Measurements from ENCODE around the gene DCX. TPM values are rescaled to one million over a fixed set of nuclear protein-coding genes. Genes with fewer than 3 reads are reported as not detected.

DCX gene
- total and polyA plus RNA-seq, 4 donors = 0.42 TPM; not detected in 3

DNA sequence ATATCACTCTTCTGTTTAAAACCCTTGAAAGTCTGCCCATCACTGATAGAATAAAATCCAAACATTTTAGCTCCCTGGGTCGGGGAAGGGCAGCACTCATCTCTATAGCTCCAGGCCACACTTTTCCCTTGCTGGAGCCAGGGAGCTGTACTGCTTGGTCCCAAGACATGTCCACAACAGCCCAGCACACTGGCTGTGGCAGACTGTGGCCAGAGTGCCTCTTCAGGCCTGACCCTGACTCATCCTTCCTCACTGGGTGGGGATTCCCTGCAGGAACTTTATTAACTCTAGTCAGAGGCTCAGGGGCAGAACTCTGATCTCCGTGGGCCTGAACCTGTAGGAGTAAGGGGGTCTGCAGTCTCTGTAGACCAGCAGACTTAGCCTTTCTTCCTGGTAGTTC lies 71.9 kb downstream of the DCX start:
- no peak overlapping the region for H3K27ac ChIP-seq (ENCODE audit: low read depth in 1 of 2, low read length in 2 of 2)
- intact Hi-C loops (cut with DNase I) = no loop called here
- no peaks in the 10 kb centered on the region for H3K36me3 ChIP-seq (ENCODE audit: control insufficient read depth in 1 of 2, insufficient read depth in 2 of 2, low read length in 1 of 2)
- H3K4me3 ChIP-seq (ENCODE audit: low read length in 2 of 2) = no peak overlapping the region
- no peaks in the 10 kb centered on the region for H3K4me1 ChIP-seq (ENCODE audit: control insufficient read depth in 1 of 2, insufficient read depth in 2 of 2, low read length in 2 of 2)
- no peaks in the 10 kb centered on the region for H3K9me3 ChIP-seq (ENCODE audit: control insufficient read depth, low read length)
- H3K27me3 ChIP-seq (ENCODE audit: control insufficient read depth in 1 of 2, insufficient read depth in 2 of 2, low read length in 1 of 2) = peaks cover 1 to 4% of the 10 kb centered on the region in 2 donors
- no peak for ATAC-seq (ENCODE audit: low FRiP score)
- WGBS, 2 donors = 71 to 95% methylated on average over 2 of the region's 2 CpGs
- no peak for DNase-seq

DNA sequence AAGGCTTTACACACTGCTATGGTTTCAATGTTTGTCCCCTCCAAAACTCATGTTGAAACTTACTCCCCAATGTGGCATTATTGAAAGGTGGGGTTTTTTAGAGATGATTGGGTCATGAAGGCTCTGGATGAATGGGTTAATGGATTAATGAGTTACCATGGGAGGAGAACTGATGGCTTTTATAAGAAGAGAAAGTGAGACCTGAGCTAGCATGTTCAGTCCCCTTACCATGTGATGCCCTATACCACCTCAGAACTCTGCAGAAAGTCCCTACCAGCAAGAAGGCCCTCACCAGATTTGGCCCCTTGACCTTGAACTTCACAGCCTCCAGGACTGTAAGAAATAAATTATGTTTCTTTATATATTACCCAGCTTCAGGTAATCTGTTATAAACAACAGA lies 72.8 kb downstream of the DCX start:
- H3K9me3 ChIP-seq (ENCODE audit: control insufficient read depth, low read length) = no peaks in the 10 kb centered on the region
- intact Hi-C loops (cut with DNase I) = no loop called here
- H3K4me3 ChIP-seq (ENCODE audit: low read length in 2 of 2) = no peak overlapping the region
- ATAC-seq (ENCODE audit: low FRiP score) (no peak), DNase-seq (no peak)
- peaks cover 1 to 4% of the 10 kb centered on the region in 2 donors for H3K27me3 ChIP-seq (ENCODE audit: control insufficient read depth in 1 of 2, insufficient read depth in 2 of 2, low read length in 1 of 2)
- no peaks in the 10 kb centered on the region for H3K36me3 ChIP-seq (ENCODE audit: control insufficient read depth in 1 of 2, insufficient read depth in 2 of 2, low read length in 1 of 2)
- H3K4me1 ChIP-seq (ENCODE audit: control insufficient read depth in 1 of 2, insufficient read depth in 2 of 2, low read length in 2 of 2) = no peaks in the 10 kb centered on the region
- no peak overlapping the region for H3K27ac ChIP-seq (ENCODE audit: low read depth in 1 of 2, low read length in 2 of 2)

DNA sequence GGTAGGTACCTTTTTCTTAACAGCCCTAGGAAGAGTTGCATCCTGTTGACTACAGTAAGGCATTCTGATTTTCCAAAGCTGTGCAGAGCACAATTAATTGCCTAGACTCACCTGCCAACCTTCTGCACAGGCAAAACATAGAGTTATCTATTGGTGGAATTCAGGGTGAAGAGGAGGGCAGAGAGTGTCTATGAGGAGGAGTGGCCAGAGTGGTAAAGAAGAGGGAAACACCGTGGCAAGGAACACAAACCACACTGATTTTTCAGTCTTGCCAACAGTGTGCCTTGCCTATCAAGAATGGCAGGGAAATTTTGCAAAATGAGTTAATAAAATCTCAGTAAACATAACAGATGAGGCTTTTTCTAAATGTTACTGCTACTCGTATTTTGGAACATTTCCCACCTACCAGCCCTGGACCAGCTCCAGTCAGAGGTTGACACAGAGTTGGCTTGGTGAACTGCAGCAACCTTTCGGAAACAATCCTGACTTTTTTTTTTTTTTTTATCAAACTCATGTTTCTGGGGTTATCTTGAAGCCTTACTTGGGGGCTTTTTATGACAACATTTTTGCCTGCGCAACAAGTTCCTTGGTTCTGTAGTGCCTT lies 73.8 kb downstream of the DCX start:
- H3K27me3 ChIP-seq (ENCODE audit: control insufficient read depth in 1 of 2, insufficient read depth in 2 of 2, low read length in 1 of 2) = peaks cover 1 to 4% of the 10 kb centered on the region in 2 donors
- H3K9me3 ChIP-seq (ENCODE audit: control insufficient read depth, low read length) = no peaks in the 10 kb centered on the region
- no peak for ATAC-seq (ENCODE audit: low FRiP score)
- no peaks in the 10 kb centered on the region for H3K4me1 ChIP-seq (ENCODE audit: control insufficient read depth in 1 of 2, insufficient read depth in 2 of 2, low read length in 2 of 2)
- H3K36me3 ChIP-seq (ENCODE audit: control insufficient read depth in 1 of 2, insufficient read depth in 2 of 2, low read length in 1 of 2) = no peaks in the 10 kb centered on the region
- H3K4me3 ChIP-seq (ENCODE audit: low read length in 2 of 2) = no peak overlapping the region
- intact Hi-C loops (cut with DNase I) = no loop called here
- WGBS, 2 donors = 11 to 38% methylated on average over 4 of the region's 4 CpGs
- no peak overlapping the region for H3K27ac ChIP-seq (ENCODE audit: low read depth in 1 of 2, low read length in 2 of 2)
- DNase-seq = no peak

DNA sequence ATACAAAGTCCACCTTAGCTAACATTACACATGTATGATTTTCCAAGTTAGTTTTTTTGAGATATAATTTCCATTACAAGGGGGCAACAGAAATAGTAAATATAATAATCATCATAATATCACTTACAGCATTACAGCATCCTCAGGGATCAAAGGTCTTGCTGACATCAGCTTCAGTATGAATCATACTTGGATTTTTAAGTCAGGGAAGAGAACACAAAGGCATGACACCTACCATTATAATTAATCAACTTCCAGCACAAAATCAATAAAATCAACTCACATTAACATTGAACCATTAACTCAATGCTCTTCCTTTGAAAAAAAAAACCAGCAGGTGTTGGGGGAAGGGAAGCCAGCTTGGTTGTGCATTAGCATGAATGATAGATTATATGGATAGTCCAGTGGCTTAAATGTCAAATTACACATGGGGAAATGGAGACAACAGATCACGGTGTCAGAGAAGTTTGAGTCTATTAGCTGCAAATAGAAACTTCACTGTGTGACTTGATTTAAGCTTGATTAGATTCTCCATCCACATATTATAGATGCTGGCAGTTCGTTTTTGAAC lies 74.8 kb downstream of the DCX start:
- intact Hi-C loops (cut with DNase I) = loop anchor here in 1 of 2 donors (2.0 kb wide), 1 partner anchor 78 kb away; no protein-coding TSS in a partner anchor
- no peak overlapping the region for H3K4me3 ChIP-seq (ENCODE audit: low read length in 2 of 2)
- no peaks in the 10 kb centered on the region for H3K9me3 ChIP-seq (ENCODE audit: control insufficient read depth, low read length)
- H3K4me1 ChIP-seq (ENCODE audit: control insufficient read depth in 1 of 2, insufficient read depth in 2 of 2, low read length in 2 of 2) = no peaks in the 10 kb centered on the region
- H3K27me3 ChIP-seq (ENCODE audit: control insufficient read depth in 1 of 2, insufficient read depth in 2 of 2, low read length in 1 of 2) = peaks cover 1 to 4% of the 10 kb centered on the region in 2 donors
- ATAC-seq (ENCODE audit: low FRiP score) (no peak), DNase-seq (no peak)
- 52 to 62% methylated on average over 2 of the region's 2 CpGs for WGBS, 2 donors
- H3K27ac ChIP-seq (ENCODE audit: low read depth in 1 of 2, low read length in 2 of 2) = no peak overlapping the region
- no peaks in the 10 kb centered on the region for H3K36me3 ChIP-seq (ENCODE audit: control insufficient read depth in 1 of 2, insufficient read depth in 2 of 2, low read length in 1 of 2)

DNA sequence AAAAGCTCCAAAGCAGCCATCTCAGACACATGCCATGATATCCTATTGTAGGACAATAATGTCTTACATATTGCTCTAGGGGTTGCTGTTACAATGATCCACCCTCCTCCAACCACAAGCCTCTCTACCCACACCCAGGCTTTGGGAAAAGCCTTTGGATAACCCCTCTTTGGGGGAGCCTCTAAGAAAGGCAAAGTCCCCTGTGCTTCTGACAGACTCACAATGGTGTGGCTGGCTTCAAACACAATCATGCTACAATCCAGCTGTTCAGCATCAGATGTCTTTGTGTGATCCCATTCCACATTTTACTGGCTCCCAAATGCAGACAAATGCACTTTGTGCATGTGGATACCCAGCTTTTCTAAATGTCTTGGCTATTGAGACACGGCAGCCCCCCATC lies 75.9 kb downstream of the DCX start:
- no peak overlapping the region for H3K27ac ChIP-seq (ENCODE audit: low read depth in 1 of 2, low read length in 2 of 2)
- DNase-seq (no peak), ATAC-seq (ENCODE audit: low FRiP score) (no peak)
- H3K27me3 ChIP-seq (ENCODE audit: control insufficient read depth in 1 of 2, insufficient read depth in 2 of 2, low read length in 1 of 2) = peaks cover 1 to 4% of the 10 kb centered on the region in 2 donors
- no peak overlapping the region for H3K4me3 ChIP-seq (ENCODE audit: low read length in 2 of 2)
- no peaks in the 10 kb centered on the region for H3K36me3 ChIP-seq (ENCODE audit: control insufficient read depth in 1 of 2, insufficient read depth in 2 of 2, low read length in 1 of 2)
- WGBS, 2 donors = 72 to 76% methylated on average over 1 of the region's 1 CpG
- intact Hi-C loops (cut with DNase I) = loop anchor here in 1 of 2 donors (2.0 kb wide), 1 partner anchor 77 kb away; no protein-coding TSS in a partner anchor
- H3K9me3 ChIP-seq (ENCODE audit: control insufficient read depth, low read length) = no peaks in the 10 kb centered on the region
- H3K4me1 ChIP-seq (ENCODE audit: control insufficient read depth in 1 of 2, insufficient read depth in 2 of 2, low read length in 2 of 2) = no peaks in the 10 kb centered on the region

DNA sequence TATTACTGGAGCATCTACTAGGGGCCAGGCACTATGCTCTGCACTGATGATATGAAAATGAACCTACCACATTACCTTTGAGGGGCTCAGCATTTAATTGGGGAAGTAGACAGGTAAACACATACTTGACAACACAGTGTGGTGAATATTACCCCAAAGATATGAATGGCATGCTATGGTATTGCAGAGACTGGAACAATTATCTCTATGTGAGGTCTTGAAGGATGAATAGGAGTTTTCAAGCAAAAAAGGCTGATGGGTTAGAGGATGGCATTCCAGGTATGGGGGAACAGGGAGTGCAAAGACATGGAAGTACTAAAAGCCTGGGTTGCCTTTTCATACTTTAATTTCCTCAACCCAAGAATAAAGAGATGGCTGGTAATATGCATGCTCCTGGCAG lies 82.6 kb downstream of the DCX start:
- Histone ChIP-seq H3K27me3 (ENCODE audit: control insufficient read depth in 1 of 2, insufficient read depth in 2 of 2, low read length in 1 of 2) (no peaks in the 10 kb centered on the region), H3K27ac (ENCODE audit: low read depth in 1 of 2, low read length in 2 of 2) (no peak overlapping the region), H3K4me3 (ENCODE audit: low read length in 2 of 2) (no peak overlapping the region), H3K9me3 (ENCODE audit: control insufficient read depth, low read length) (no peaks in the 10 kb centered on the region), H3K4me1 (ENCODE audit: control insufficient read depth in 1 of 2, insufficient read depth in 2 of 2, low read length in 2 of 2) (no peaks in the 10 kb centered on the region), H3K36me3 (ENCODE audit: control insufficient read depth in 1 of 2, insufficient read depth in 2 of 2, low read length in 1 of 2) (no peaks in the 10 kb centered on the region)
- intact Hi-C loops (cut with DNase I) = no loop called here
- no peak for ATAC-seq (ENCODE audit: low FRiP score)
- no peak for DNase-seq

DNA sequence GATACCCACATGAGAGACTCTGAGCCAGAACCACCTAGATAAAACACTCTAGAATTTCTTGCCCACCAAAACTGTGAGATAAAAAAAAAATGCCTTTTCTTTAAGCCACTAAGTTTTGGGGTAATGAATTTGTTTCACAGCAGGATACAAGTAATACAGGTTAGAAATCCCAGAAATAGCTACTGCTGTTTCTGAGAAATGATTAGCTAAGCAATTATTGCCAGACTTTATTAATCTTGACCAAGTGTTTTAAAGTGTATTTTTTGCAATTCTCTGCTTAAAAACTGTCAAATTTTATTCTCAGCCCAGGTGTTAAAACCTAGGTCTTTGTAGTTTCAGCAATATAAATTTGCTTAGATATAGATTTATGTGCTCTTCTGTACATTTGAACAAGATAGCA lies 83.1 kb downstream of the DCX start:
- ATAC-seq (ENCODE audit: low FRiP score) = no peak
- Histone ChIP-seq H3K36me3 (ENCODE audit: control insufficient read depth in 1 of 2, insufficient read depth in 2 of 2, low read length in 1 of 2) (no peaks in the 10 kb centered on the region), H3K27me3 (ENCODE audit: control insufficient read depth in 1 of 2, insufficient read depth in 2 of 2, low read length in 1 of 2) (no peaks in the 10 kb centered on the region), H3K4me1 (ENCODE audit: control insufficient read depth in 1 of 2, insufficient read depth in 2 of 2, low read length in 2 of 2) (no peaks in the 10 kb centered on the region), H3K4me3 (ENCODE audit: low read length in 2 of 2) (no peak overlapping the region), H3K9me3 (ENCODE audit: control insufficient read depth, low read length) (no peaks in the 10 kb centered on the region), H3K27ac (ENCODE audit: low read depth in 1 of 2, low read length in 2 of 2) (no peak overlapping the region)
- DNase-seq = no peak
- intact Hi-C loops (cut with DNase I) = no loop called here

DNA sequence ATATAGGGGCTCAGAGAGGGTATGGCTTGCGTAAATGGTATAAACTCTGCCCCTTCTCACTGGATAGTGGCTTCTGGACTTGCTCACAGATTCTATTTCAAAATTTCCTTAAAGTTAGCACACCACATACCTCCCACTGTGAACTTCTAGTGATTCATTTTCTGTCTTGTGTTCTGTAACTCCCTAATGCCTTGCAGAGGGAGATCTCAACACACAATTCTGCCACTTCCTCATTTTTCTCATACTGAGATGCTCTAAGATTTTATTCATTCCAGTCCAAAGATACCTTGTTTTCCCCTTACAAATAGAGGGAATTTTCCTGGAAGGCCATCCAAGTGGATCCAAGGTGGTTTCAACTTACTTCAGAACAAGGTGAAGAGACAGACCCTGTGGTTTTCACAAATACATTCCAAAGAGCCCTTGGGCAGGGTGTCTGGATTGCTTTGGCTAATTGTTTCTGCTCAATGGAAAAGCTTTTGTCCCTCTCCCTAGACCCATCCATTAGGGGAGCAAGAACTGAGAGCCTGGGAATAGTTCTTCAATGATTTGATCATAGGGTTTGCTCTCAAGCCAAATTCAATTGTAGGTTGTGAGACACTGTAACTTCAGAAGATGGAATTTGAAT lies 89.6 kb downstream of the DCX start:
- 76 to 86% methylated on average over 1 of the region's 1 CpG for WGBS, 2 donors
- Histone ChIP-seq H3K27ac (ENCODE audit: low read depth in 1 of 2, low read length in 2 of 2) (no peak overlapping the region), H3K4me3 (ENCODE audit: low read length in 2 of 2) (no peak overlapping the region), H3K27me3 (ENCODE audit: control insufficient read depth in 1 of 2, insufficient read depth in 2 of 2, low read length in 1 of 2) (no peaks in the 10 kb centered on the region), H3K4me1 (ENCODE audit: control insufficient read depth in 1 of 2, insufficient read depth in 2 of 2, low read length in 2 of 2) (no peaks in the 10 kb centered on the region), H3K9me3 (ENCODE audit: control insufficient read depth, low read length) (no peaks in the 10 kb centered on the region), H3K36me3 (ENCODE audit: control insufficient read depth in 1 of 2, insufficient read depth in 2 of 2, low read length in 1 of 2) (no peaks in the 10 kb centered on the region)
- no peak for ATAC-seq (ENCODE audit: low FRiP score)
- DNase-seq = no peak
- intact Hi-C loops (cut with DNase I) = no loop called here

DNA sequence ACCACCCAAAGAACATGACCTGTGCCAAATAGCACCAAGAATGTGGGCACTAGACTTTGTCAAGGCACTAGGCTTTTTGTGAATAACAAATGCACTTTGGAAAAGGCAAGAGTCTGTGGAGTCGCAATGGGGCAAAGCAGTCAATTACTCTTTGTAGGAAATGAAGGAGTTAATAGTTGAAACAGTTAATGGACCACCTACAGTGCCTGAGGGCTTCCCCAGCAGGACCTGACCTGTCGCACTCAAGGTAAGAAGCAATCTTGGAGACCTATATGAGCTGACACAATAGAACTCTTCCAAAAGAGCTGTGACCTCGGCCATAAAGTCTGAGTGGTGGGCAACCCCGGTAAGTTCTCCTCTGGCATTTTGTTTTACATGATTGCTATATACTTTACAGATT lies 92.5 kb downstream of the DCX start:
- 61 to 69% methylated on average over 4 of the region's 4 CpGs for WGBS, 2 donors
- no peaks in the 10 kb centered on the region for H3K4me1 ChIP-seq (ENCODE audit: control insufficient read depth in 1 of 2, insufficient read depth in 2 of 2, low read length in 2 of 2)
- H3K27me3 ChIP-seq (ENCODE audit: control insufficient read depth in 1 of 2, insufficient read depth in 2 of 2, low read length in 1 of 2) = no peaks in the 10 kb centered on the region
- H3K36me3 ChIP-seq (ENCODE audit: control insufficient read depth in 1 of 2, insufficient read depth in 2 of 2, low read length in 1 of 2) = no peaks in the 10 kb centered on the region
- intact Hi-C loops (cut with DNase I) = no loop called here
- H3K9me3 ChIP-seq (ENCODE audit: control insufficient read depth, low read length) = no peaks in the 10 kb centered on the region
- no peak overlapping the region for H3K4me3 ChIP-seq (ENCODE audit: low read length in 2 of 2)
- ATAC-seq (ENCODE audit: low FRiP score) (no peak), DNase-seq (no peak)
- no peak overlapping the region for H3K27ac ChIP-seq (ENCODE audit: low read depth in 1 of 2, low read length in 2 of 2)

Data from aorta (tissue), 5 donors.